ENCODE results near the gene RNF4. TPM values are rescaled to one million over a fixed set of nuclear protein-coding genes. Genes with fewer than 3 reads are reported as not detected.

RNF4 gene
- total and polyA plus RNA-seq, 2 donors (not counting 1 experiment from before 2014, with no cell fraction given) = 45.6 to 72.4 TPM

GRCh38 chr4:2450394-2451035 lies 18.4 kb upstream of the RNF4 start:
- Histone ChIP-seq H3K9me3 (ENCODE audit: control insufficient read depth, insufficient read depth, low read depth, low read length) (no peaks in the 10 kb centered on the region), H3K4me3 (replicated peaks in 1 of 4; ENCODE audit: control extremely low read depth in 1 of 4, insufficient read depth in 1 of 4, low read depth in 3 of 4, low read length in 4 of 4) (no peak overlapping the region), H3K4me2 (ENCODE audit: extremely low read depth, insufficient read depth, low read length) (no peak overlapping the region), H3K27ac (ENCODE audit: insufficient read depth, low read length) (no peak overlapping the region), H3K36me3 (ENCODE audit: control insufficient read depth, insufficient read depth, low read length) (no peaks in the 10 kb centered on the region), H3K4me1 (ENCODE audit: control insufficient read depth, extremely low read depth, insufficient read depth, low read length) (no peaks in the 10 kb centered on the region), H4K20me1 (ENCODE audit: control insufficient read depth, extremely low read depth, insufficient read depth, low read length) (no peaks in the 10 kb centered on the region), H3K27me3 (ENCODE audit: control insufficient read depth, insufficient read depth, low read length) (peaks cover 5% of the 10 kb centered on the region), H3K9ac (ENCODE audit: insufficient read depth, low read length) (no peak overlapping the region), H3K79me2 (ENCODE audit: control insufficient read depth, insufficient read depth, low read length) (no peaks in the 10 kb centered on the region), H2AFZ (ENCODE audit: low read length) (no peak overlapping the region)
- DNase-seq (ENCODE audit: low read depth in 2 of 2) = no peak
- no peak for TF ChIP-seq CTCF (conservative IDR thresholded peaks at IDR 0.05 in 1 of 2, IDR thresholded peaks at IDR 0.05 in 1 of 2; ENCODE audit: low read depth in 1 of 2, low read length in 2 of 2)
- no peak for TF ChIP-seq EZH2 (IDR thresholded peaks at IDR 0.05; ENCODE audit: low read length, missing control alignments)

GRCh38 chr4:2451036-2451520 lies 17.8 kb upstream of the RNF4 start:
- H4K20me1 ChIP-seq (ENCODE audit: control insufficient read depth, extremely low read depth, insufficient read depth, low read length) = no peaks in the 10 kb centered on the region
- no peaks in the 10 kb centered on the region for H3K36me3 ChIP-seq (ENCODE audit: control insufficient read depth, insufficient read depth, low read length)
- H3K4me1 ChIP-seq (ENCODE audit: control insufficient read depth, extremely low read depth, insufficient read depth, low read length) = no peaks in the 10 kb centered on the region
- H2AFZ ChIP-seq (ENCODE audit: low read length) = no peak overlapping the region
- H3K27ac ChIP-seq (ENCODE audit: insufficient read depth, low read length) = no peak overlapping the region
- DNase-seq (ENCODE audit: low read depth in 2 of 2) = no peak
- peaks cover 5% of the 10 kb centered on the region for H3K27me3 ChIP-seq (ENCODE audit: control insufficient read depth, insufficient read depth, low read length)
- no peak overlapping the region for H3K4me3 ChIP-seq (replicated peaks in 1 of 4; ENCODE audit: control extremely low read depth in 1 of 4, insufficient read depth in 1 of 4, low read depth in 3 of 4, low read length in 4 of 4)
- TF ChIP-seq EZH2 (IDR thresholded peaks at IDR 0.05; ENCODE audit: low read length, missing control alignments) (no peak), CTCF (conservative IDR thresholded peaks at IDR 0.05 in 1 of 2, IDR thresholded peaks at IDR 0.05 in 1 of 2; ENCODE audit: low read depth in 1 of 2, low read length in 2 of 2) (no peak)
- no peak overlapping the region for H3K4me2 ChIP-seq (ENCODE audit: extremely low read depth, insufficient read depth, low read length)
- H3K9me3 ChIP-seq (ENCODE audit: control insufficient read depth, insufficient read depth, low read depth, low read length) = no peaks in the 10 kb centered on the region
- H3K79me2 ChIP-seq (ENCODE audit: control insufficient read depth, insufficient read depth, low read length) = no peaks in the 10 kb centered on the region
- no peak overlapping the region for H3K9ac ChIP-seq (ENCODE audit: insufficient read depth, low read length)

GRCh38 chr4:2451821-2452785 lies 16.8 kb upstream of the RNF4 start:
- Histone ChIP-seq H3K4me3 (replicated peaks in 1 of 4; ENCODE audit: control extremely low read depth in 1 of 4, insufficient read depth in 1 of 4, low read depth in 3 of 4, low read length in 4 of 4) (no peak overlapping the region), H3K4me2 (ENCODE audit: extremely low read depth, insufficient read depth, low read length) (no peak overlapping the region), H4K20me1 (ENCODE audit: control insufficient read depth, extremely low read depth, insufficient read depth, low read length) (no peaks in the 10 kb centered on the region), H2AFZ (ENCODE audit: low read length) (no peak overlapping the region), H3K79me2 (ENCODE audit: control insufficient read depth, insufficient read depth, low read length) (no peaks in the 10 kb centered on the region), H3K9me3 (ENCODE audit: control insufficient read depth, insufficient read depth, low read depth, low read length) (no peaks in the 10 kb centered on the region), H3K4me1 (ENCODE audit: control insufficient read depth, extremely low read depth, insufficient read depth, low read length) (no peaks in the 10 kb centered on the region), H3K36me3 (ENCODE audit: control insufficient read depth, insufficient read depth, low read length) (no peaks in the 10 kb centered on the region), H3K27me3 (ENCODE audit: control insufficient read depth, insufficient read depth, low read length) (peaks cover 5% of the 10 kb centered on the region), H3K27ac (ENCODE audit: insufficient read depth, low read length) (no peak overlapping the region), H3K9ac (ENCODE audit: insufficient read depth, low read length) (no peak overlapping the region)
- no peak for TF ChIP-seq CTCF (conservative IDR thresholded peaks at IDR 0.05 in 1 of 2, IDR thresholded peaks at IDR 0.05 in 1 of 2; ENCODE audit: low read depth in 1 of 2, low read length in 2 of 2)
- TF ChIP-seq EZH2 (IDR thresholded peaks at IDR 0.05; ENCODE audit: low read length, missing control alignments) = no peak
- DNase-seq (ENCODE audit: low read depth in 2 of 2) = no peak

Data from fibroblast of lung (primary cell).